COLO829 (cell line): ENCODE data around the gene GRIA3.
"Not testable (repeated sequence)": the region's sequence is repeated elsewhere in the genome, so short reads cannot be mapped to it uniquely, and the experiment has no call there.

Source experiments
- DNase-seq: peaks from one replicate; pipeline ENCODE4 v3.0.0; 2012; ENCODE audit warnings: low spot score

GRIA3 gene

GRCh38 chrX:123350226-123350625 lies 166.1 kb downstream of the GRIA3 start:
- DNase-seq: no peak

GRCh38 chrX:123357941-123358340 lies 173.9 kb downstream of the GRIA3 start:
- DNase-seq: no peak

GRCh38 chrX:123358457-123358856 lies 174.4 kb downstream of the GRIA3 start:
- DNase-seq: no peak

- DNase-seq: no peak
Observed at GRCh38 chrX:123361371-123361770, 177.3 kb downstream of the GRIA3 start.

- not testable (repeated sequence) for DNase-seq
Observed at GRCh38 chrX:123386196-123386595, 202.1 kb downstream of the GRIA3 start.

GRCh38 chrX:123392921-123393320 lies 208.8 kb downstream of the GRIA3 start:
- DNase-seq: no peak

GRCh38 chrX:123399709-123400108 lies 215.6 kb downstream of the GRIA3 start:
- peak; percentile 13 for DNase-seq

GRCh38 chrX:123405231-123405630 lies 221.2 kb downstream of the GRIA3 start:
- DNase-seq: no peak

GRCh38 chrX:123408821-123409737 lies 225.0 kb downstream of the GRIA3 start:
- DNase-seq: no peak

- DNase-seq: peak; percentile 9
Observed at GRCh38 chrX:123422875-123423274, 238.8 kb downstream of the GRIA3 start.

- no peak for DNase-seq
Observed at GRCh38 chrX:123424546-123424945, 240.5 kb downstream of the GRIA3 start.

- DNase-seq: no peak
Observed at GRCh38 chrX:123425471-123425870, 241.4 kb downstream of the GRIA3 start.

GRCh38 chrX:123425904-123426303 lies 241.8 kb downstream of the GRIA3 start:
- no peak for DNase-seq

- DNase-seq: peak; percentile 10
Observed at GRCh38 chrX:123432361-123433150, 248.5 kb downstream of the GRIA3 start.

- no peak for DNase-seq
Observed at GRCh38 chrX:123436512-123437136, 252.5 kb downstream of the GRIA3 start.

GRCh38 chrX:123439926-123440325 lies 255.8 kb downstream of the GRIA3 start:
- not testable (repeated sequence) for DNase-seq

GRCh38 chrX:123442764-123443163 lies 258.7 kb downstream of the GRIA3 start:
- DNase-seq: no peak

GRCh38 chrX:123447506-123447905 lies 263.4 kb downstream of the GRIA3 start:
- no peak for DNase-seq

GRCh38 chrX:123449335-123449734 lies 265.3 kb downstream of the GRIA3 start:
- DNase-seq: no peak

GRCh38 chrX:123450222-123450621 lies 266.1 kb downstream of the GRIA3 start:
- DNase-seq: peak; percentile 12

GRCh38 chrX:123454712-123455431 lies 270.8 kb downstream of the GRIA3 start:
- DNase-seq: no peak

GRCh38 chrX:123455693-123456092 lies 271.6 kb downstream of the GRIA3 start:
- DNase-seq: no peak
